GM19468 (cell line): ENCODE data around the gene DSC3.

Source experiments
- ATAC-seq: cut with Tn5 transposase; IDR thresholded peaks from one replicate; pipeline ENCODE4 v1.9.1; 2021; ENCODE audit warnings: mild to moderate bottlenecking, moderate library complexity, moderate number of reproducible peaks; ENCODE audit not compliant: unreplicated experiment; ENCODE audit errors: extremely low read depth

DSC3 gene

DNA sequence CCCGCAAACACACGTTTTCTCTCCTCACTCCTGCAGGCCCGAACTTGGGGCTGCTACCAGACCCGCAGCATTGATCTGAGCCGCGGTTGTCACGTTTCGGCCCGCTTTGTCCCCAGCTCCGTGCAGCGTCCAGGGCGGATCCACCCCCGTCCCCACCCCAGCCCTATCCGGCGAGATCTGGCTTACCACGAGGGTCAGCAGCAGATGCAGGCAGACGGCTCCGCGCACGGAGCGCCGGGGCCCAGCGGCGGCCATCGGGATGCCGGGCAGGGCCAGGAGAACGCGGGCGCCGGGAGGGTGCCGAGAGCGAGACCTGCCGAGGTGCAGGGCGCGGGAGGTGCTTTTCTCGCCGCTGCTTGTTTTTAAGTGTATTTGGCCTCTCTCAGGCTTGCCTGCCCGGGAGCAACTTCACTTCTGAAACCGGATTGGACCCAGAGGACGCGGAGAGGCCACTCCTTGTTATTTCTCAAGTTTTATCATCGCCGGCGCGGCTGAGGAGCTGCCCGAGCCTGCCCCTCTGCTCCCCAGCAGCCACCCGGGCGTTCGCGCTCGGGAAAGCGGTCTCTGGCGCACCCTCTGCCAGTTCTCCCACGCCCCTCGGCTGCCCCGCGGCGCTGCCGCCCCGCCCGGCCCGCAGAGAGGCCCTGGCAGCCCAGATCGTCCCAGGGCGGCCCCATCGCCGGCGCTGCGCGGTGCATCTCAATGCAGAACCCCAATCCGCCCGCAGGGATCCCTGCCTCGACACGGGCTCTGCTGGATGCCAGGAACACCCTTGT is at the start of gene DSC3:
DSC3 (minus strand) TSS at position 337 of the 776 bp plus-strand sequence; CDS start at position 255, 82 bp downstream.
- no peak for ATAC-seq

DNA sequence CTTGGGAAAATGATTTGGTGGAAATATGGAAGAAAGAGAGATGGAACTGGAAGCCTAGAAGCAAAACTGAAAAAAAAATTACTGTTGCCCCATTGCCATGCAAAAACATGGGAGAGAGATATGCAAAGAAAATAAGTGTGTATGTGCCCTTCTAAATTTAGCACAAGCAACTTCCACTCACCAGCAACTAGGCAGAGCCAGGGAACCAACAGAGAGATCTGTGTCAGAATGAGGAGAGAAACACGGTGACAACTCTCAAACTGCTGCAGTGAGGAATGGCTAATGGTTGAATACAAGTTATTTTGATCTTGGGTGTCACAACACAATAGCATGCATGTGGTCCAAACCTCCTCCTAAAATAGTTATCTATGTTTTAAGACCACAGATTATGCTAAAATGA is 48.8 kb upstream of the DSC3 start:
- ATAC-seq, result no peak

DNA sequence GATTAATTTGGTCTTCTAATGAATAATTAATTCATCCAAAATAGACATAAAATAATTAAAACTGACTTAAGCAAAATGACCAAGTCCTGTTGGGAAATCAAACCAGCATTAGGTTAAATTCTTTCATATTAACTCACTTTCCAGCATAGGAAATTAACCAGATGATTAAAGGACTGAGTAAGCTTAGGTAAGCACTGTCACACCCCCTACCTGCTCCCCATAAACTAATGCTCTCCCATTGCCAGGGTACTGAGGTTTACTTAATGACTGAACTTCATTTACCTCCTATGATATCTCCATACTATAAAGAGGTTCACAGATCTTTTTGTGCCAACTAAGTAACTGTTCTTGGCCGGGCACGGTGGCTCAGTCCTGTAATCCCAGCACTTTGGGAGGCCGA is 46.0 kb upstream of the DSC3 start:
- ATAC-seq, result no peak

DNA sequence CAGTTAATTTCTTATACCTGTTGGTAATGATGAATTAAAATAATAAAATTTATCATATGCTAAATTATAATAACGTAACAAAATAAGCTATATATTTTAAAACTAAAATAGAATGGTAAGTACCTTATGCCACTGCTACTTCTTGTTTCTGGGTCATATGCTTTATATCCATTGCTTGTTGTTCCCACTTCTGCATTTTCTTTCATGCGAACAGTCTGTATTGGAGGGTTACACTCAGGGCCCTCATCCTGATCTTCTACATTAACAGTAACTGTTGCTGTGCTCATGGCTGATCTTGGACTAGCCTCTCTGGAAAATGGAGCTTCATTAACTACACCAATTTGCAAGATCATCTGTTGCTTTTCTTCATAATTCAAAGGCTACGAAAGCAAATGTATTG is 37.4 kb upstream of the DSC3 start:
- no peak for ATAC-seq

DNA sequence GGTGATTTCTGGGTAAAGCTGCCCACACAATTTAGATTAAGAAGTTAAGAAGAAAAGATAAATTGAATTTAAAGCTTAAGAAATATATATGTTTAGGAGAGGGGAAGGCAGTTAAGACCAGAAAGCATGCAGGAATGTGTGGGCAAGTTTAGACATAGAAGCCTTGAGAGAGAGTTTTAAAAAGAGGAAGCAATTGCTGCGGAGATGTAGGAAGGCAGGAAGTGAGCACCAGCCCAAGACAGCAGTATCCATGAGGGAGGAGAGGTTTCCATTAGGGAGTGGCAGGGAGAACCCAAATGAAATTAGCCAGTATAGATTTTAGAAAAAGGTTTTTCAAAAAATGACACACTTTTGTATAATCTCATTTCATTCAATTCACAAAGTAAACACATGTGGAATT is 35.3 kb upstream of the DSC3 start:
- no peak for ATAC-seq

DNA sequence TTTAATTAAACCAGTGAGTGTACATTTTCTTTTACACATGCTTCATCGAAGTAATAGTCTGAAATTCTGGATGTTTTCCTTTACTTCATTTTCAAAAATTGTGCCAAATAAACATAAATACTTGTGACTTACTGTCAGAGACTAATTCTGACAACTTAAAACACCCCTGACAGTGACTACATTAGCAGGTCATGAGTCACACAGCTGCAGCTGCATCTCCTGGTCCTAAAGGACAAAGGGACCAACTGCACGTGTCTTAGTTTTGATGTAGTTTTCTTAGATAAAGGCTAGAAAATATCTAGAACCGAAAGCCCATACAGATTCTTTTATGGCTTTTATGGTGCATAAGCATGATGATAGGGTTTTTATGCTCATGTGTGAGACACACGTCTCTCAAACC is 29.6 kb upstream of the DSC3 start:
- no peak for ATAC-seq

DNA sequence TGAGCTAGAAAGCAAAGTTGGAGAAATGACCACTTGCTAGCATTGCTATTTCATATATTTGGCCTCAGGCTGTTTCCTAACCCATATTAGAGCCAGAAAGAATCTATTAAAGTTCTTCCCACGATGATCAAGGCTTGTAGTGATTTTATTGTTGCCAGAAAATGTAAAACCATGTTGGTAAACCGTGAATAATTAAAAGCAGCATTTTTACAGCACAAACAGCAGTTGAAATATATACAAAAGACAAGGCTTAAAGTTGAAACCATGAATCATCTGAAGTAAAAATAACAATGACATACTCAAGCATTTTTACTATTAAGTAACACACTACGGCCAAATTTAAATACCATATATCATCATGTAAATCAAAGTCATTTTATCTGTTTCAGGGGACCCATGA is 27.7 kb upstream of the DSC3 start:
- ATAC-seq, result no peak

DNA sequence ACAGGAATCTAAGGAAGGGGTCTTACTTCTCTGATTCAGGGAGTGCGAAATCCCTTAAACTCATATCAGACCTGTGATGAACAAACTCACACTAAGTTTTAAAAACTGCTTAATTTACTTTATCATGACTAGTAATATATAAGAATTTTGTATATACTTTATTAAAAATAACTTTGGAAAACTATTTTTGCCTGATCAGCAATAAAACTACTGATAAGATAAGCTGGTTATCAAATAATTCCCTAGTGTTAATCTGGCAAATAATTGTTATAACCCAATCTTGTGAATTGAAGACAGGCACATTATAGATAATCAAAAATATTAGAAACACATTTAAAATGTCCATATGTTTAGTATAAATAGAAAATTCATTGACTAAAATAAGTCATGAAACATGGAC is 23.7 kb upstream of the DSC3 start:
- ATAC-seq, result no peak

DNA sequence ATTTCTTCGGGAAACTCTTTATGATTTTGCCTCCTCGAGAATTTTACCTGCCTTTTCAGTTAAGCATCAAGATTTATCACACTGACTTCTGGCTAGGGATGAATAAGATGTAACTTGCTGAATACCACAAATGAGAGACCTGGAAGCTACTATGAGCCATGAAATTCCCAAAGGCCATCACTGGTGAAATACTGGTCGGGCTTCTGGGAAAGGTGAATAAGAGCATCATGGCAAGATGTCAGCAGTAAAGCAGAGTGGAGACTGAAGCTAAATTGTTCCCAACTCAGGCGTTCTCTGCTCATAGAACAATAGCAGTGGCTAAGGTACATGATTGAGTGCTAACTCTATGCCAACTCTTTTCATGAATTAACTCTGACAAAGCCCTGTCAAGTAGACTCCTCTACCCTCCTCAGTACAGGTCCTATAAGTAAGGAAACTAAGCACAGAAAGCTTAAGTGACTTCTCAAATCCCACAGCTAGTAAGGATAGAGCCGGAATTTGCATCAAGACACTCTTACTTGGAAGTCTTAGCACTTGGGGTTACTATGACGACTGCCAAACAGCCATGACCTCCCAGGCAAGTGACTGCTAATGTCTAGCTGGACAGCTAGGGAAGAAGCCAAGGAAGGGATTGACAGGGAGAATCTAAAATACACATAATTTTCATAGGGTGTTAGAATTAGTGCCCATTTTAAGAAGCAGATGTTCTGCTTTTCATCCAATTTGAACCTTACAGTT is 22.7 kb upstream of the DSC3 start:
- ATAC-seq, result no peak

DNA sequence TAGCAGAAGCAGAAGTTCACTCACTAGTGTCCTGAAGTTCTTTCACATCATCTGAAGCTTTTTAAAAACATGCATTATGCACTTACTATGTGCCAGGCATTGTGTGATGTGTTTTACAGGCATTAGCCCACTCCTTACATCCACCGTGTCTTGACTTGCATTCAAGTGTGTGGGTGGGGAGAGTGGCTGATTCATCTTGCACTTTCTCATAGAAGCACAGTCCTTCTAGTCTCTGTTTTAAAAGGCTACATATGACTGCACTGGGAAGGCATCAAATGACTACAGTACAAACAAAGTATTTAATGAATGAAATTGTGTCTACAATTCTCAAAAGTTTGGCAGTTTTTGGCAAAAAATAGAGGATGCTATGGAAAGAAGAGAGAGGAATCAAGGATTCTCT is 21.6 kb upstream of the DSC3 start:
- ATAC-seq, result no peak

DNA sequence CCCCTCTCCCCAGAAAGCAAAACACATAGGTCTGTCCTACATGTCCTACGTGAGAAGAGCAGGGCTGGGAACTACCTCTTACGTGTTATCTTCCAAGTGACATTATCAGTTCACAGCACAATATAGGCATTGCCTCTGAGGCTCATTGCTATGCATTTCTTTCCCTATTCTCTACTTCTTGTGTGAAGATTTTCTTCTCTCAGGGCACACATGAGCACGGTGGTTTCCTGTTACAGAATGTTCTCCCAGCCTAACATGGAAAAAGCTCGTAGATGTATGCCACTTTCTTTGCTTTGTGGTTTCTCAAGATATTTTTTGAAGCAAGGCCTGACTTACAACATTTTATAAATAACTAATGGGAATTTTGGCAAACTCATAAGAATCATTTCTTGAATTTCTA is 19.4 kb upstream of the DSC3 start:
- no peak for ATAC-seq

DNA sequence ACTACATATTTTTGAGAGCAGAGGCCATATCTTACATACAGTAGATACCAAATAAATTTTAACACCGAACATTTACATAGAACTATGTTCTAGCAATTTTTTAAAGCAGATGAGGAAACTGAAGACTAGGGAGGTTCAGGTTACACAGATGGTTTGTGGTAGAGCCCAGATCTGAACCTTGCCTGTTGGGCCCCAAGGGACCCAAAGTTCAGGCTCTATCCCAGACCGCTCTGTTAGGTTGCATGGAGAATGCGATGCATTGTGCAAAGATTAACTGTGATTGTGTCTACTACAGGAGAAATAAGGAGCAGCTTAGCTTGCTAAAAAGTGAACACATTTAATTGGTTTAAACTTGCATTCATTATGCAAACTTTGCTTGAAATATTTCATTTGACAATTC is 16.4 kb upstream of the DSC3 start:
- no peak for ATAC-seq

DNA sequence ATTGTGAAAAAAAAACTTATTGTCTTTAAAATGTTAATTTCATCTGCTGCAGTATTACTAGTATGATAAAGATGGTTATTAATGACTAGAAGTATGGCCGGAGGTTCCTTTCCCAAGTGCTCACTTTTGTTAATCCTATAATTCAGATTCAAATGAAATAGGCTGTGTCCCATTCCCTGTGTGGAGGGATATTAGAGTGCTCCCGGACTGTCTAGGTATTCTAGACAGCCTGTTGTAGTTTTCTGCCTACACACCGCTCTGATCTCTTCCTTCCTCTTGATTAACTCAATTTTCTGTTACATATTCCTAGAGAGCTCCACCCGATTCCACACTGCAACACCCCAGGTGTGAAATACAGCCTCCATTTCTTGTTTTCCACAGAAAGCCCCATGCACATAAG is 15.4 kb upstream of the DSC3 start:
- no peak for ATAC-seq

DNA sequence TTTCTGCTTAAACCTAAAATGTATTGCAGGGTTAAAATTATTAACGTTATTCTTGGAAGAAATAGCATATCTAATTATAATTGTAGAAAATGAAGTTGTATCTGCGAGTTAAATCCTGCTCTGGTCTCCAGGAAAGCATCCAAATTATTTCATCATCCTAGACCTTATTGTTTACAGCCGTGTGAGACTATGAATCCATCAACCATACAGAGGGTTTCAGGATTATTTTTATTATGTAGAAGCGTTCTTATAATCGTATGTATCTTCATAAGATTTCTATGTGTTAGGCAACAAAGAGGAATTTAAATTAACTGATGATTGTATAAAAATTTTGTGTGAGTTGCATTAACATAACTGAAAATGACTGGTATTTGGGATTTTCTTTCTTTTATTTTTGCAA is 14.5 kb upstream of the DSC3 start:
- no peak for ATAC-seq

DNA sequence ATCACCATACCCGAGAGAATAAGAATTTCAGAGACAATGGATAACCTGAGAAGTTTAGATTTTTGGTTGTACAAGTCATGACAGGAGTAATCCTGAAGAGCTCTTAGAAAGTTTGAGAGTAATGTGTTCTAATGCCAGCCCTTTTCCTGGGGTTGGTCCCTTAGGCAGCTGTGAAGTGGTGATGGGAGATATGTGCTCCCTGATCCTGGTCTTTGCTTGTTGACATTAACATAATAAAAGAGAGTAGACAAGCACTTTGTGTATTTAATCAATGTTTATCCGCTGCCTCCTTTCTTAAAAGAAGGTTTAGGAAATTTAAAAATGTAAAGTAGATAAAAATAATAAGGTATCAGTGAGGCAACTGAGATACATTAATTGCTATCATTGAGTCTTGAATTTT is 13.8 kb upstream of the DSC3 start:
- ATAC-seq, result no peak

DNA sequence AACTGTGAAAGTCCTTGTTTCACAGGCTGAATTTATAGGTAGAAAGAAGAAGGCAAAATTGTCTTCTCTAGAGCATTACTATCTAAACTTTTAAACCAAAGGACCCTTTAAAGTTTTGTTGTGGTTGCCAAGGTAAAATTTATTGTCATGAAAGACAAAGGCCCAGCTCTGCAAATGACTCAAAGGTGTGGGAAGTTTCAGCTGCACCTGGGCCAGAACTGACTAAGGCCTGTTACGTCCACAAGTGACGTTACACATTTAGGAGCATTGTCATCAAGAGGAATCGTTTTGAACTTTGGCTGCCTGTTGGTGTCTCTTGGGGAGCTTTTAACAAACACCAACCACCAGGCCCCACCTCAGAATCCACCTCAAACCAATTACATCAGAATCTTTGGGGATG is 8.1 kb upstream of the DSC3 start:
- ATAC-seq, result no peak

DNA sequence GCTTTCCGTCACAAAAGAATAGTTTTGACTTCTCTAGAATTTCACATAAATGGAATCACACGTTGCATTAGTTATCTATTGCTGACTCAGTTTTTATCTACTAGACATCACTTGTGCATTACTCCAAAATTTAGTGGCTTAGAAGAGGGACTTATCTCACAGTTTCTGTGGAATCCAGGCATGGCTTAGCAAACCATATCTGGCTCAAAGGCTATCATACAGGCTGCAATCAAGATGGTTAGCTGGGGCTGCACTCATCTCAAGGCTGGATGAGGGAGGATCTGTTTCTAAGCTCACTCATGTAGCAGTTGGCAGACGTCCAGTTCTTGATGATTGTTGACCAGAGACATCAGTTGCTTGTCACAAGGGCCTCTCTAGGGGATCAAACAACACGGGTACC is 6.6 kb upstream of the DSC3 start:
- no peak for ATAC-seq

DNA sequence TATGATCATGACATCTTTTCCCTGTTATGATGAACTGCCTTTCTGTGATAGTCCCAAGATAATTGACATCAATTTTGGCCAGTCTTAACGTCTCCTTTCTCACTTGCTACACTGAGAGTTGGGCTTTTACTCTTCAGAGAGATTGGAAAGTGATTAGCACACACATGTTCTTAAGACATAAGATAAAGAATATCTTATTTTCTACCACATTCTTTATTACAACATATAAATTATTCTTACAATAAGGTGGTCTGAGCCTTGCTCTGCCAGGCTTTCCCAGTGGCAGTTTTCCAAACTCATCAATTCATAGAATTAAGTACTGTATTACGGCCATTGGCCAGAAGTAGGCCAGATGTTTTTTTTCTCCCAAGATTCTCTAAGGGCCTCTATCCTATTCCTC is 5.7 kb upstream of the DSC3 start:
- no peak for ATAC-seq

DNA sequence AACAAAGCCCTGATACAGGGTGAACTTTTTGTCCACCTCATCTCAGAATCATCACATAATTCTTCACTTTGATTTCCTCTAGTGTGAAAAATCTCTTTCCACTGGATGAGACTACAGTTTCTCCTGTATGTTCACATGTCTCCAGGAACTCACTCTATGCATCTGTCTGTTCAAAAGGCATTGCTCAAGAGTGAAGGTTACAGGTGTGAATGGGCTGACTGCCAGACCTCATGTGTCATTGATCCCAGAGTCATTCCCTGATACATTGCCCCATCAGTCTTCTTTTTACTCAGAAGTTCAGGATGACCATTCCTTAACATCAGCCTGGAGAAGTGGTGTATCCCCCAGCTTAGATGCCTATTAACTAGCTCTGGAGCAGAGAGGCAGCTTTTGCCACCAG is 4.4 kb upstream of the DSC3 start:
- ATAC-seq, result no peak

DNA sequence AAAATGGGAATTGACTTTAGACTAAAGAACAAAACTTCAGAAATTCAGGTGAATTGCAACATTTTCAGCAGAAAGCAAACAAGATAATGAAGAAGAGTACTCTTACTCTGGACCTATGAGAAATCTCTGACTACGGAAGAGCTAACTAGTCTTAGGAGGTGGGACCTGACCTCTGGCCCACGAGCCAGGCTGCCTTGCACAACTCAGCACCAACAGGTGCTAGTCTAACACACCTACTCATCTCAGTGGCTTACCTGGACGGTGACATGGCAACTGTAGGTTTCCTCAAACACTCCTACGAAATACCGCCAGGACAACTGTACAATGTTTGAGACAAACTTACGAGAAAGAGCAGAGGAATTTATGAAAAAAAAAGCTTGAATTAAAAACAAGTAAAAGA is 3.1 kb upstream of the DSC3 start:
- ATAC-seq, result no peak

DNA sequence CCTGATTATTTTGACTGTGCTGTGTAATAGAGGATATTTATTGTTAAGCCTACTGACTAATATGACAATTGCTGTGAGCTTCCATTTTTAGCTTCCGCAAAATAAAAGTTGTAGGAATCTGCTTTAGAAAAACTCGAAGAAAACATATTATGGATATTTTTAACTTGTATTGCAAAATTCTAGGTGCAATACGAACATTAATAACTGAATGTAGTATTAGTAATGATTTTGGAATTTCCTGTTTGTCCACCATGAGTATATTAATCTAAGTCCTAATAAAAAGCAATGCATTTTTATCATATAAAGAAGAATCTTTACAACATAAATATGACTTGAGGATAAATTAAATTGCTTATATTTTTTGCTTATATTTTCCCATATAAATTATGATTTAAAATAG is 2.4 kb upstream of the DSC3 start:
- ATAC-seq, result no peak

DNA sequence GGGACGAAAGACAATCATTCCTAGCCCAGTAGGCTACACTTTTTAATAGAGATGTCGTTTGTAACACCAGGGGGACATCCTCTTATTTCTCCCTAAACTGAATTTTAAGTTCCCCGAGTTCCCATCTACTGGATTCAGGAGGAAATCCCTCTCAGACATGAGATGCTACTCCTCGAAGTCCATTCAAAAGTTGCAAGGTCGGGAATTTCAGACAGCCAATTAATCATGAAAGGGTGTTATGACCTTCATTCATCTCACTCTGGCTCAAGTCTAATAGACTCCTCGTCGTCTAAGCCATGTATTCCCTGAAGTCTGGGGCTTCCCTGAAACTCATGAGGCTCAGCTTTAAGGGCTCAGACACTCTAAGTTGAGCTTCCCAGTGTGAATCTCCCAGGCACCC is 1.2 kb upstream of the DSC3 start:
- no peak for ATAC-seq
